SK-N-SH (cell line): ENCODE measurements around the gene CREBZF. TPM values are rescaled to one million over a fixed set of nuclear protein-coding genes. Genes with fewer than 3 reads are reported as not detected.
"Not testable (repeated sequence)": the region's sequence is repeated elsewhere in the genome, so short reads cannot be mapped to it uniquely, and the experiment has no call there.

Source experiments
- CTCF ChIA-PET: fragments of 300-600, 350-600 bp; formaldehyde crosslinking; extraction: SDS; loops from one replicate; lab custom pipeline; 2021; lab: Yijun Ruan, JAX
- POLR2A ChIA-PET: fragments of 350-600 bp; sonication (Branson Sonifier 250); formaldehyde crosslinking; extraction: SDS; loops from one replicate; lab custom pipeline; 2020; ENCODE audit warnings: antibody characterized with exemption, inconsistent platforms; lab: Yijun Ruan, JAX
- DNase-seq: peaks from one replicate; pipeline ENCODE4 v3.0.0; 2012
- H2AFZ ChIP-seq: fragments of 200-600 bp; sonication (generic); 2 replicates; pipeline ENCODE4 v1.8.1; 2016; ENCODE audit warnings: antibody characterized with exemption, mild to moderate bottlenecking, low read depth
- H3F3A ChIP-seq: fragments of 200-600 bp; sonication (generic); replicated peaks from 2 replicates; pipeline ENCODE3; 2016; ENCODE audit warnings: antibody characterized with exemption, mild to moderate bottlenecking; ENCODE audit not compliant: insufficient read depth
- H3K27ac ChIP-seq, 2 experiments: fragments of 200-500 bp in 1 of 2; fragments of 200-600 bp in 1 of 2; sonication (Bioruptor generic) in 1 of 2; sonication (generic), shearing (Covaris generic) in 1 of 2; 2 replicates each; pipeline versions ENCODE4 v1.5.1 to v1.6.1; 2014 to 2016; ENCODE audit warnings: low read depth in 2 of 2, inconsistent platforms in 1 of 2, low read length in 1 of 2, mild to moderate bottlenecking in 1 of 2, mixed read lengths in 1 of 2
- H3K27me3 ChIP-seq: fragments of 200-600 bp; sonication (generic), shearing (Covaris generic); 2 replicates; pipeline ENCODE4 v1.6.1; 2016; ENCODE audit warnings: mixed run types; ENCODE audit not compliant: insufficient read depth
- H3K36me3 ChIP-seq, 2 experiments: fragments of 200-500 bp in 1 of 2; fragments of 200-600 bp in 1 of 2; sonication (Bioruptor generic) in 1 of 2; sonication (generic) in 1 of 2; replicated peaks in 1 of 2; 2 replicates each; pipeline versions ENCODE3 to v1.5.1; 2014 to 2016; ENCODE audit warnings: low read length in 1 of 2, mild to moderate bottlenecking in 1 of 2; ENCODE audit not compliant: insufficient read depth in 2 of 2, control insufficient read depth in 1 of 2
- H3K4me1 ChIP-seq, 2 experiments: fragments of 200-500 bp in 1 of 2; fragments of 200-600 bp in 1 of 2; sonication (Bioruptor generic) in 1 of 2; sonication (generic), shearing (Covaris generic) in 1 of 2; 2 replicates each; pipeline versions ENCODE4 v1.5.1 to v1.6.1; 2014 to 2016; ENCODE audit warnings: low read depth in 1 of 2, low read length in 1 of 2, mixed run types in 1 of 2; ENCODE audit not compliant: insufficient read depth in 2 of 2, control insufficient read depth in 1 of 2
- H3K4me2 ChIP-seq: fragments of 200-600 bp; sonication (generic), shearing (Covaris generic); 2 replicates; pipeline ENCODE4 v1.6.1; 2017; ENCODE audit warnings: mixed run types
- H3K4me3 ChIP-seq, 2 experiments: fragments of 200-500 bp in 1 of 2; fragments of 200-600 bp in 1 of 2; sonication (Bioruptor generic) in 1 of 2; sonication (generic), shearing (Covaris generic) in 1 of 2; 2 replicates each; pipeline versions ENCODE4 v1.5.1 to v1.8.1; 2014 to 2016; ENCODE audit warnings: low read depth in 2 of 2, inconsistent platforms in 1 of 2, low read length in 1 of 2, mild to moderate bottlenecking in 1 of 2, mixed read lengths in 1 of 2, moderate library complexity in 1 of 2
- H3K79me2 ChIP-seq: fragments of 200-600 bp; sonication (generic); 2 replicates; pipeline ENCODE4 v1.8.1; 2017; ENCODE audit warnings: mild to moderate bottlenecking; ENCODE audit not compliant: insufficient read depth
- H3K9ac ChIP-seq: fragments of 200-600 bp; sonication (generic); 2 replicates; pipeline ENCODE4 v1.6.1; 2017; ENCODE audit warnings: mixed run types
- H3K9me2 ChIP-seq: fragments of 200-600 bp; sonication (generic); 2 replicates; pipeline ENCODE4 v1.6.1; 2017; ENCODE audit warnings: mixed run types
- H3K9me3 ChIP-seq: fragments of 200-600 bp; sonication (generic); 2 replicates; pipeline ENCODE4 v1.6.1; 2017; ENCODE audit warnings: mixed run types, mild to moderate bottlenecking, moderate library complexity
- H4K20me1 ChIP-seq: fragments of 200-600 bp; sonication (generic); 2 replicates; pipeline ENCODE4 v1.6.1; 2017; ENCODE audit warnings: mild to moderate bottlenecking, mixed run types; ENCODE audit not compliant: insufficient read depth
- EP300 ChIP-seq, 2 experiments: IDR thresholded peaks; 2 replicates each; pipeline versions ENCODE4 v1.4.0 to v1.6.1; 2012; ENCODE audit warnings: borderline replicate concordance in 1 of 2, low read depth in 1 of 2, low read length in 1 of 2
- FOXM1 ChIP-seq: IDR thresholded peaks from 2 replicates; pipeline ENCODE4 v1.4.0; 2012; ENCODE audit warnings: low read depth, mild to moderate bottlenecking
- GATA2 ChIP-seq: sonication (generic); formaldehyde crosslinking; IDR thresholded peaks from 2 replicates; pipeline ENCODE4 v1.5.0; 2020; ENCODE audit warnings: mild to moderate bottlenecking, missing genetic modification reagents
- MXI1 ChIP-seq: IDR thresholded peaks from 2 replicates; pipeline ENCODE4 v1.6.1; 2012; ENCODE audit warnings: mild to moderate bottlenecking, low read depth, low read length, improper control_type of control experiment
- NFIC ChIP-seq: IDR thresholded peaks from 2 replicates; pipeline ENCODE4 v1.4.0; 2012; ENCODE audit warnings: borderline replicate concordance
- PBX3 ChIP-seq: IDR thresholded peaks from 2 replicates; pipeline ENCODE4; 2012
- POLR2AphosphoS5 ChIP-seq: IDR thresholded peaks from 2 replicates; pipeline ENCODE4 v1.6.1; 2012; ENCODE audit warnings: low read depth, low read length
- REST ChIP-seq: IDR thresholded peaks from 2 replicates; pipeline ENCODE4 v1.6.1; 2012; ENCODE audit warnings: mild to moderate bottlenecking, low read depth, low read length, moderate library complexity
- SIN3A ChIP-seq: IDR thresholded peaks from 2 replicates; pipeline ENCODE4 v1.6.1; 2012; ENCODE audit warnings: low read depth, mild to moderate bottlenecking, low read length, moderate library complexity, borderline replicate concordance
- WGBS: methylation state at CpG from one replicate; pipeline ENCODE4 v1.1.6; 2017; ENCODE audit warnings: low lambda C conversion rate; 5-methylcytosine and 5-hydroxymethylcytosine counted together
- polyA plus RNA-seq, 3 experiments: library from polyadenylated mRNA; depleted of rRNA; stranded (reverse); fragments of >200 nt; gene quantifications; 2 replicates each; pipeline ENCODE4 v1.2.3, GENCODE V29; 2012

CREBZF gene
- polyA plus RNA-seq, 1 of the 3 experiments (the other 2 are of a cell fraction), result 50.5 TPM

GRCh38 chr11:85656777-85657176 lies 8.2 kb downstream of the CREBZF start:
- no peak overlapping the region for H3K4me2 ChIP-seq
- ChIA-PET CTCF (no interaction called here), POLR2A (no interaction called here)

GRCh38 chr11:85654343-85654742 lies 10.6 kb downstream of the CREBZF start:
- H3K27me3 ChIP-seq, H3K4me3 ChIP-seq, H3K9me3 ChIP-seq, CTCF ChIA-PET, H3K4me2 ChIP-seq, H3K27ac ChIP-seq, H3K9ac ChIP-seq, H3K9me2 ChIP-seq, DNase-seq, H2AFZ ChIP-seq: not testable (repeated sequence)
- H3K4me1 ChIP-seq, result peaks cover 0 to 21% of the 10 kb centered on the region in 2 experiments; a peak in 2 of 4 replicates
- POLR2A ChIA-PET, result interaction anchor here (0.5 to 1.5 kb wide), 2 partner anchors 9 to 15 kb away, joined by 3 to 4 read pairs; no protein-coding TSS in a partner anchor
- peaks cover 63% of the 10 kb centered on the region for H3K79me2 ChIP-seq
- H4K20me1 ChIP-seq, result peaks cover 31% of the 10 kb centered on the region
- H3F3A ChIP-seq, result peaks cover 24% of the 10 kb centered on the region
- WGBS, result 98% methylated on average over 4 of the region's 4 CpGs
- peaks cover 56 to 71% of the 10 kb centered on the region in 2 experiments for H3K36me3 ChIP-seq

More at GRCh38 chr11:85656777-85657176, 8.2 kb downstream of the CREBZF start:
- peaks cover 53% of the 10 kb centered on the region for H4K20me1 ChIP-seq
- DNase-seq, result no peak
- no peak overlapping the region for H3K9ac ChIP-seq
- H3K27ac ChIP-seq, result no peak overlapping the region
- H3K36me3 ChIP-seq, result peaks cover 79 to 88% of the 10 kb centered on the region in 2 experiments
- H2AFZ ChIP-seq, result no peak overlapping the region
- H3K9me2 ChIP-seq, result no peaks in the 10 kb centered on the region
- H3K4me1 ChIP-seq, result peaks cover 10 to 37% of the 10 kb centered on the region in 2 experiments; a peak in 2 of 4 replicates
- peaks cover 81% of the 10 kb centered on the region for H3K79me2 ChIP-seq
- TF ChIP-seq POLR2AphosphoS5 (no peak), PBX3 (no peak), SIN3A (no peak)
- 96% methylated on average over 1 of the region's 1 CpG for WGBS
- no peaks in the 10 kb centered on the region for H3K27me3 ChIP-seq
- no peaks in the 10 kb centered on the region for H3K9me3 ChIP-seq
- H3K4me3 ChIP-seq, result no peak overlapping the region
- peaks cover 15% of the 10 kb centered on the region for H3F3A ChIP-seq

GRCh38 chr11:85652786-85653447 lies 12.0 kb downstream of the CREBZF start:
- peaks cover 42 to 56% of the 10 kb centered on the region in 2 experiments for H3K36me3 ChIP-seq
- ChIA-PET CTCF (interaction anchor here (1.2 kb wide), 1 partner anchor 9 kb away, joined by 4 read pairs; no protein-coding TSS in a partner anchor), POLR2A (interaction anchor here (1.5 kb wide), 1 partner anchor 11 kb away, joined by 4 read pairs; no protein-coding TSS in a partner anchor)
- H3K4me2 ChIP-seq, result no peak overlapping the region
- no peak overlapping the region for H3K27ac ChIP-seq
- H3K9me3 ChIP-seq, result no peaks in the 10 kb centered on the region
- H4K20me1 ChIP-seq, result peaks cover 17% of the 10 kb centered on the region; the same call in 1 of the 2 replicates
- H3K9me2 ChIP-seq, result no peaks in the 10 kb centered on the region
- no peaks in the 10 kb centered on the region for H3K27me3 ChIP-seq
- H3K9ac ChIP-seq, result no peak overlapping the region
- H3K79me2 ChIP-seq, result peaks cover 63% of the 10 kb centered on the region
- H3F3A ChIP-seq, result peaks cover 24% of the 10 kb centered on the region
- no peak overlapping the region for H2AFZ ChIP-seq
- H3K4me1 ChIP-seq, result peaks cover 3 to 13% of the 10 kb centered on the region in 2 experiments; a peak in 3 of 4 replicates
- no peak overlapping the region for H3K4me3 ChIP-seq
- TF ChIP-seq REST (no peak), PBX3 (0 out of 2 replicates have a peak, but pooled peaks have one; percentile 6), NFIC (no peak), EP300 (IDR thresholded peaks at IDR 0.05; ENCODE audit: borderline replicate concordance in 1 of 2, low read depth in 1 of 2, low read length in 1 of 2) (no peak), MXI1 (no peak), FOXM1 (no peak), GATA2 (CRISPR knock-in tag) (no peak)
- no peak for DNase-seq
- 93% methylated on average over 3 of the region's 3 CpGs for WGBS
